GM21576 (cell line): ENCODE data around the gene TOM1.

ENCODE experiments used
- ATAC-seq: cut with Tn5 transposase; IDR thresholded peaks from one replicate; pipeline ENCODE4 v1.9.1; 2021; ENCODE audit warnings: mild to moderate bottlenecking, moderate library complexity; ENCODE audit not compliant: unreplicated experiment

TOM1 gene

GRCh38 chr22:35299673-35300499, at the start of gene TOM1:
TSS of gene TOM1 (plus strand) at chr22:35299894. CDS start at chr22:35299929, 35 bp downstream.
- ATAC-seq: peak; percentile 93

GRCh38 chr22:35250156-35250555, 49.5 kb upstream of the TOM1 start:
- ATAC-seq: no peak

- no peak for ATAC-seq
These were observed 45.7 kb upstream of the TOM1 start for GRCh38 chr22:35253946-35254345.

GRCh38 chr22:35257002-35257320, 42.7 kb upstream of the TOM1 start:
- ATAC-seq: peak; percentile 6

GRCh38 chr22:35257321-35258190, 42.1 kb upstream of the TOM1 start, which contains the start of gene HMGXB4:
TSS of gene HMGXB4 (plus strand) at chr22:35257493. CDS start at chr22:35262391, 4,898 bp downstream.
- ATAC-seq: peak; percentile 86

- ATAC-seq: no peak
These were observed 41.3 kb upstream of the TOM1 start for GRCh38 chr22:35258191-35258988.

GRCh38 chr22:35264986-35265385, 34.7 kb upstream of the TOM1 start:
- no peak for ATAC-seq

GRCh38 chr22:35266277-35266676, 33.4 kb upstream of the TOM1 start:
- ATAC-seq: no peak

GRCh38 chr22:35269630-35270029, 30.1 kb upstream of the TOM1 start:
- ATAC-seq: no peak

- no peak for ATAC-seq
These were observed 25.4 kb upstream of the TOM1 start for GRCh38 chr22:35274154-35274871.

- ATAC-seq: no peak
These were observed 24.1 kb upstream of the TOM1 start for GRCh38 chr22:35275580-35275979.

- ATAC-seq: no peak
These were observed 23.7 kb upstream of the TOM1 start for GRCh38 chr22:35276019-35276418.

GRCh38 chr22:35288116-35288515, 11.6 kb upstream of the TOM1 start:
- ATAC-seq: no peak

- no peak for ATAC-seq
These were observed 6.9 kb upstream of the TOM1 start for GRCh38 chr22:35292786-35293185.

- ATAC-seq: no peak
These were observed 3.6 kb upstream of the TOM1 start for GRCh38 chr22:35296051-35296450.

- ATAC-seq: peak; percentile 3
These were observed 449 bp upstream of the TOM1 start for GRCh38 chr22:35299217-35299672.

- ATAC-seq: no peak
These were observed 1.7 kb downstream of the TOM1 start for GRCh38 chr22:35301372-35301874.

- no peak for ATAC-seq
These were observed 3.4 kb downstream of the TOM1 start for GRCh38 chr22:35303029-35303624.

GRCh38 chr22:35305525-35306070, 5.9 kb downstream of the TOM1 start:
- no peak for ATAC-seq
